WERI-Rb-1 (cell line): ENCODE measurements around the gene SPAM1.
"Not testable (repeated sequence)": the region's sequence is repeated elsewhere in the genome, so short reads cannot be mapped to it uniquely, and the experiment has no call there.

Experiments used
- DNase-seq: peaks from one replicate; pipeline ENCODE4 v3.0.0-alpha.2; 2020
- H3K27ac ChIP-seq: fragments of 250-450 bp; sonication (Bioruptor Pico); 2 replicates; pipeline ENCODE4 v1.5.1; 2020; ENCODE audit warnings: mild to moderate bottlenecking, moderate library complexity
- H3K27me3 ChIP-seq: fragments of 250-450 bp; sonication (Bioruptor Pico); 2 replicates; pipeline ENCODE4 v1.5.1; 2021; ENCODE audit warnings: mild to moderate bottlenecking, low read depth, moderate library complexity; ENCODE audit not compliant: insufficient read depth, severe bottlenecking
- H3K36me3 ChIP-seq: fragments of 250-450 bp; sonication (Bioruptor Pico); 2 replicates; pipeline ENCODE4 v1.5.1; 2020; ENCODE audit warnings: mild to moderate bottlenecking, moderate library complexity
- H3K4me3 ChIP-seq: 2 replicates; pipeline ENCODE4 v1.5.1; 2011; ENCODE audit warnings: low read depth, mild to moderate bottlenecking, control low read depth, low read length
- H3K9me3 ChIP-seq: fragments of 250-450 bp; sonication (Bioruptor Pico); 2 replicates; pipeline ENCODE4 v1.5.1; 2021; ENCODE audit warnings: mild to moderate bottlenecking, moderate library complexity; ENCODE audit not compliant: severe bottlenecking
- CTCF ChIP-seq: IDR thresholded peaks from 2 replicates; pipeline ENCODE4 v1.5.1; 2011; ENCODE audit warnings: low read depth, mild to moderate bottlenecking, control low read depth, inconsistent platforms, low read length

Gene SPAM1

GRCh38 chr7:123924941-123925340 is at the start of gene SPAM1:
Gene SPAM1, plus strand, starts transcription at chr7:123925241. Its CDS starts 28,330 bp downstream, at chr7:123953571.
- Histone ChIP-seq H3K4me3 (no peak within 1 kb of the TSS), H3K27ac (no peak within 1 kb of the TSS), H3K9me3 (no peaks in the 10 kb centered on the region), H3K36me3 (no peaks in the 10 kb centered on the region), H3K27me3 (no peaks in the 10 kb centered on the region)
- no peak for TF ChIP-seq CTCF
- no peak for DNase-seq

GRCh38 chr7:123876557-123877256 is 48.3 kb upstream of the SPAM1 start:
- no peak overlapping the region for H3K27ac ChIP-seq
- no peak for DNase-seq
- H3K4me3 ChIP-seq: no peak overlapping the region
- no peaks in the 10 kb centered on the region for H3K9me3 ChIP-seq
- H3K36me3 ChIP-seq: no peaks in the 10 kb centered on the region
- no peak for TF ChIP-seq CTCF
- no peaks in the 10 kb centered on the region for H3K27me3 ChIP-seq

GRCh38 chr7:123879628-123880027 is 45.4 kb upstream of the SPAM1 start:
- H3K4me3 ChIP-seq: no peak overlapping the region
- H3K9me3 ChIP-seq: no peaks in the 10 kb centered on the region
- H3K36me3 ChIP-seq: no peaks in the 10 kb centered on the region
- H3K27ac ChIP-seq: no peak overlapping the region
- no peaks in the 10 kb centered on the region for H3K27me3 ChIP-seq
- no peak for TF ChIP-seq CTCF
- no peak for DNase-seq

- no peaks in the 10 kb centered on the region for H3K9me3 ChIP-seq
- H3K27me3 ChIP-seq: no peaks in the 10 kb centered on the region
- no peak overlapping the region for H3K27ac ChIP-seq
- H3K4me3 ChIP-seq: no peak overlapping the region
- DNase-seq: no peak
- no peaks in the 10 kb centered on the region for H3K36me3 ChIP-seq
- no peak for TF ChIP-seq CTCF
Measured at GRCh38 chr7:123881300-123881699, 43.7 kb upstream of the SPAM1 start.

- no peak for DNase-seq
- no peaks in the 10 kb centered on the region for H3K9me3 ChIP-seq
- no peaks in the 10 kb centered on the region for H3K27me3 ChIP-seq
- no peak for TF ChIP-seq CTCF
- no peak overlapping the region for H3K27ac ChIP-seq
- H3K36me3 ChIP-seq: no peaks in the 10 kb centered on the region
- H3K4me3 ChIP-seq: no peak overlapping the region
Measured at GRCh38 chr7:123883154-123883553, 41.9 kb upstream of the SPAM1 start.

GRCh38 chr7:123888192-123888591 is 36.8 kb upstream of the SPAM1 start:
- Histone ChIP-seq H3K9me3 (no peaks in the 10 kb centered on the region), H3K36me3 (no peaks in the 10 kb centered on the region), H3K4me3 (no peak overlapping the region), H3K27me3 (no peaks in the 10 kb centered on the region), H3K27ac (no peak overlapping the region)
- TF ChIP-seq CTCF: no peak
- DNase-seq: no peak

GRCh38 chr7:123894753-123895152 is 30.3 kb upstream of the SPAM1 start:
- H3K4me3 ChIP-seq: not testable (repeated sequence)

More at GRCh38 chr7:123894753-123895152, 30.3 kb upstream of the SPAM1 start:
- not testable (repeated sequence) for H3K27ac ChIP-seq, H3K9me3 ChIP-seq, DNase-seq, H3K27me3 ChIP-seq, H3K36me3 ChIP-seq
